Adipose tissue (tissue), 3 donors: ENCODE results near the gene ZC3H13. TPM values are rescaled to one million over a fixed set of nuclear protein-coding genes. Genes with fewer than 3 reads are reported as not detected.
"Not testable (repeated sequence)": the region's sequence is repeated elsewhere in the genome, so short reads cannot be mapped to it uniquely, and the experiment has no call there.

Experiments used
- H3K27ac ChIP-seq: one replicate; pipeline ENCODE4 v1.5.1; 2013; ENCODE audit warnings: low read depth, low read length
- WGBS, 3 donors: extraction: QIAGEN DNeasy Blood & Tissue Kit; methylation state at CpG; one replicate each; pipeline ENCODE4 v1.1.7; 2013; 5-methylcytosine and 5-hydroxymethylcytosine counted together
- polyA plus RNA-seq, 3 donors: library from polyadenylated mRNA; stranded (reverse); fragments of 200-250 nt; gene quantifications; one replicate each; pipeline ENCODE4 v1.2.3, GENCODE V29; 2013
- donor health status: healthy with polysubstance abuse.
- donor health status: Bipolar disorder and iron deficiency.
- donor health status: healthy.

The ZC3H13 gene
- polyA plus RNA-seq, 3 donors = 5.3 to 23.7 (median 12.7) TPM

DNA sequence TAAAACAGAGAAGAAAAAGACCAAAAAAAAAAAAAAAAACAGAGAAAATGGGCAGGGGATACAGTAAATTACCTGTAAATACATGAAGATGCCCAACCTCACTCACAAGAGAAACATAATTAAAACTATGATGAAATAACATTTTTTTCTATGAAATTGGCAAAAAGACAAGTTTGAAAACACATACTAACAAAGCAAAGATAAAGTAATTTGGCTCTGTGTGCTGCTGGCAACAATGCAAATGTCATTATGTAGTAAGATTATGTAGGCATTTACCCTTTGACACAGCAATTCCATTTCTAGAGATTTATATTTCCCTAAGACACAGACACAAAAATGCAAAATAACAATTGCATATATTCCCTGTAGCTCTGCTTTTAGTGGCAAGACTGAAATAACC lies 20.2 kb downstream of the ZC3H13 start:
- no peak overlapping the region for H3K27ac ChIP-seq

DNA sequence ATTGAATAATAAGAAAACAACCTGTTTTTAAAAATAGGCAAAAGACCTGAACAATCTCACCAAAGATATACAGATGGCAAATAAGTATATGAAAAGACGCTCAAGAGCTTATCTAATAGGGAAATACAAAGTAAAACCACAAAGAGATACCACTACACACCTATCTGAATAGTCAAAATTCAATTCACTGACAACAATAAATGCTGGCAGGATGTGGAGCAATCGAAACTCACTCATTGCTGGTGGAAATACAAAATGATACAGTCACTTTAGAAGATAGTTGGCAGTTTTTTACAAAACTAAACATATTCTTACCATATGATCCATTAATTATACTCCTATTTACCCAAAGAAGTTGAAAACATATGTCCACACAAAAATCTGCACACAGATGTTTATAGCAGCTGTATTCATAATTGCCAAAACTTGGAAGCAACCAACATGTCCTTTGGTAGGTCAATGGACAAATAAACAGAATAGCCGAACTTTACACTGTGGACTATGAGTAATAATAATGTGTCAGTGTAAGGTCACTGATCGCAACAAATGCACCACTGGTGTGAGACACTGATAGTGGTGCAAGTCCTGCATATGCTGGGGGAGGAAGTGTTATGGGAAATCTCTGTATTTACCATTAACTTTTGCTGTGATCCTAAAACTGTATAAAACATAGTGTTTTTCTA lies 20.8 kb downstream of the ZC3H13 start:
- 94 to 96% (median 95%) methylated on average over 4 of the region's 4 CpGs for WGBS, 3 donors

DNA sequence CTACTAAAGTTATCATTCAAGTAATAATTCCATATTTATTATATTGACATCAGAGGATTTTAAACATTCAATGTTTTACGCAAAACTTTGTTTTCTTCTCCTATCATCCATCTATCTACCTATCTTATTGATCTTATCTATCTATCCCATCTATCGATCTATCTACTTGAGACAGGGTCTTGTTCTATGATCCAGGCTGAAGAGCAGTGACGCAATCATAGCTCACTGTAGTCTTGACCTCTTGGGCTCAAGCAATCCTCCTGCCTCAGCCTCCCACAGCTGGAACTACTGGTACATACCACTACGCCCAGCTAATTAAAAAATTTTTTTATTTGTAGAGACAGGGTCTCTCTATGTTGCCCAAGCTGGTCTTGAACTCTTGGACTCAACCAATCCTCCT lies 27.4 kb downstream of the ZC3H13 start:
- WGBS, 3 donors = 94 to 98% (median 97%) methylated on average over 4 of the region's 4 CpGs

More for the DNA sequence above, 20.8 kb downstream of the ZC3H13 start:
- no peak overlapping the region for H3K27ac ChIP-seq

DNA sequence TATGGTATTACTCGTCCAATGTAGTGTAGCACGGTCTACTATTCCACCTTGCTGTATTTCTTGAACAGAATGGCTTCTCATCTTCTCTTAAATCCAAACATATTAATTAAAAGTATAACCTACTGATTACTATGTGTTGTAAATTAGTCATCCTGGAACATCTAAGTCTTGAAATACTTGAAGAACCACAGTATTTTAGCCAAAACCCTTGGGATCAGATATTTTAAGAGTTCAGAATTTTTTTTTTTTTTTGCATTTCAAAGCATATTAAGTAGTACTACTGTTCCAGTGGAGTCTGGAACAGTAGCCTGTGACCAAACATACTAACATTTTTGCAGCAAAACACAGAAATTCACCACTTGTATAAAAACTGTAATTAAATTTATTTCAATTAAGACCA lies 30.1 kb downstream of the ZC3H13 start:
- WGBS, 3 donors = 92 to 99% (median 95%) methylated on average over 2 of the region's 2 CpGs
- H3K27ac ChIP-seq = no peak overlapping the region

More for the DNA sequence above, 27.4 kb downstream of the ZC3H13 start:
- H3K27ac ChIP-seq = no peak overlapping the region

DNA sequence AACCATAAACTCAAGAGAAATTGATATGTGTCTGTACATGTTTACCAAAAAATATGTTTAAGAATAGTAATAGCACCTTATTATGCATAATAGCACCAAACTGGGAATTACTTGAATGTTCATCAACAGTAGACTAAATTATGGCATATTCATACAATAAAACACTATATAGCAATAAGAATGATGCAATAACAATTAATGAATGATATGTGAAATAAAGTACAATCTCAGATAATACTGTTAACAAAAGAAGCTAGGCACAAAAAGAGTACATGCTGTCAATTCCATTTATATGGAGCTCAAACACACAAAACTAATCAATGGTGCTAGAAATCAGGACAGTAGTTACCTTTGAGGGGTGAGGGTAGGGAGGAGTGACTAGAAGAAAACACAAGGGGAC lies 36.3 kb downstream of the ZC3H13 start:
- H3K27ac ChIP-seq = no peak overlapping the region

DNA sequence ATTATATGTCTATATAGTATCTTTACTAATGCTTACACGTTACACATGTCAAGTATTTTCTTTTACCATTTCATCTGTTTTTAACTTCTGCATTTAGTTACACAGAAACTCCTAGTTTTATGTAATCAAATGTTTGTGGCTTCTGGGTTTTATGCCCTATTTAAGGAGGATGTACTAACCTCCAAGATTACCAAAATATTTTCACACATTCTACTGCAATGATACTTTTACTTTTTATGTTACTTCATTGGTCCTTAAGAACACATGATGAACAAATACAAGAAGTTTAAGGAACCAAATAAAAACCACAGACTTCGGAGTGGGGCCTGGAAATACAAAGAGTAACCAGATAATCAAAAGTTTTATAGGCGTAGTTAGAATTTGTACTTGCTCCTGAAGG lies 37.2 kb downstream of the ZC3H13 start:
- H3K27ac ChIP-seq = no peak overlapping the region
- 58 to 91% (median 70%) methylated on average over 3 of the region's 3 CpGs for WGBS, 3 donors

DNA sequence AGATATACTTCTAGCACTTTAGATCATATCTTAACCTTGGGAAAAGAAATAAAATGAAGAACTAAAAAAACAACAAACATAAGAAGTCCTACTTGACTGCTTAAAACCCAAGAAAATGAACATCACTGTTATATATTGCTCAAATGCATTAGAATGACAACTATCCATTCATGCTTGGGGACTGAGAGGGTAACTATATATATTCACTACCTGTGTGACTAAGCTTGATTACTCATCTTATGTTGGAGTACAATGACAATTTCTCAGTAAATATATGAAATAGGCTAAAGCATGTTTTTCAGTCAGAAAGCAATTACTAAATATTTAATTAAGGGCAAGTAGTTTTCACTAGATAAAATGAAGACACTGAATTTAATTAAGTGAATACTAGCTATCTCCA lies 40.1 kb downstream of the ZC3H13 start:
- H3K27ac ChIP-seq = no peak overlapping the region

DNA sequence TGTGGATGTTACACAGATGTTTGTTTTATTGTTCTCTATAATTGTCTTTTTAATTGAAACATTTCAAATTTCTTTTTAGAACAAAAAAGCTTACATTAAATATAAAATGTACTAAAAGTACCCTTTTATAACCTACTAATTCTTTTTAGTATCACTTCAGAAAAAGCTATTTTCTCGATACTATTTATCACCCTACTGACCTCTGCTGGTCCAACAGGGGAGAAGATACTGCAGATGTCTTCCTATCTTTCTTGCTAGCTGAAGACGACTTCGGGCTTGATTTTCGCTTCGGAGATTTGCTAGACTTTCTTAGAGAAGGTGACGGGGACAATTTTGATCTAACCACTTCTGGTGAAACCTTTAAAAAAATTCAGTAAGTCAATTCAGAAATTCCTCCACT lies 42.4 kb downstream of the ZC3H13 start:
- H3K27ac ChIP-seq = no peak overlapping the region
- 80 to 88% (median 86%) methylated on average over 6 of the region's 6 CpGs for WGBS, 3 donors

DNA sequence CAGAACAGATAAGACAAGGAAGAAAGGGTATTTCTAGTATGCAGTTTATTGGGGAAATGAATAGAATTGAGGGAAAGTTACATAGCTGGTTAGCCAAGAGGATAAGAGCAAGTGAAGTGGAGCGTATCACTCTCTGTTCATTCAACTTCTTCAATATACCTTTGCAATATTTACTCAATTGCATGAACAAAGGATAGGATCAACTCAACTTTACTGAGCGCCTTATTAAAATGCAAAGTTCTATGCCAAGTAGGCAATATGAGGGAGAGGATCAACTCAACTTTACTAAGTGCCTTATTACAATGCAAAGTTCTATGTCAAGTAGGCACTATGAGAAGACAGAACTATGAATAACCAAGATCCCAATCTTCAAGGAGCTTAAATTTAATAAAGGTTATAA lies 43.9 kb downstream of the ZC3H13 start:
- 95 to 98% (median 97%) methylated on average over 2 of the region's 2 CpGs for whole genome bisulfite sequencing, 3 donors
- H3K27ac ChIP-seq = no peak overlapping the region

DNA sequence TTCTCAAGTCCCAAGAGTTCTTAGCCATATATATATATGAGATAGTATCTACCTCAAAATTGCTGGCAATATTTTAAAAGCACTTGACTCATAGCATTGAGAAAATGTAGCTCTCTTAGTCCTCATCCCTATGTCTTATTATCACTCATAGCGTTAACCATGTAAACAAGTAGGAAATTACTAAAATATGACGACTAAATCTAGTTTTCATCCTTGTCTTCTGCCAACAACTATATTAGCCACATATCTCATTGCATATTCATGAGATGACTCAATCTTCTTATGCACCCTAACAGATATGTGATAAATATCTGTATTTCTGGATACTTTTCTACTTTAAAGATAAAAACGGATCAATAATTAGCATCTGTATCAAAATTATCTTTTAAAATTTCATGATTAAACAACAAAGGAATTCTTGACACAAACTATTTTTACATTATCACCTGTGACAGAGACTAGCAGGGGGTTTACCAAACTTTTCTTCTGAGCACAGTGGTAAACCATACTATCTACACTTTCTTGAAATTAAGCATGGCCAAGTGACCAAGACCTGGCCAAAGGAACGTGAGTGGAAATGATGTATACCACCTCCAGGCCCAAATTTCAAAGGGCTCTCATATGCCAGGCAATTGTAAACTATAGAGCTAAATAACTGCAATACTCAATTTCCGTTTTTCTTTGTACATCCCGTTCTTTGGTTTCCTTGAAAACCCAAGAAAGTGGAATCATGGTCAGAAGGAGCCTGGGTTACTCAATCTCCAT lies 45.7 kb downstream of the ZC3H13 start:
- H3K27ac ChIP-seq = no peak overlapping the region
- 84 to 90% (median 89%) methylated on average over 6 of the region's 6 CpGs for WGBS, 3 donors

DNA sequence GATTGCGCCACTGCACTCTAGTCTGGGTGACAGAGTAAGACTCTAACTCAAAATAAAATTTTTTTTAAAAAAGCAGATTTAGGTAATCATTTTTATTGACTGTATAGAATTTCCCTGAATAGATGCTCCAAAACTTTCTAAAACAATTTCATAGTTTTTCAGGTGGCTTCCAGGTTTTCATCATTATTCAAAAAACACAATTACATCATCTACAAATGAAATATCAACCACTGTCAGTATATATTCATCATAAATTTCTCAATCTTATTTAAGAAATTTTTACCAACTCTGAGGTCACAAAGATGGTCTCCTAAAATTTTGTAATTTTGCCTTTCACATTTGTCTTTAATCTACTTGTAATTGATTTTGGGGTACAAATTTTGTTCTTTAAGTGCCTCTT lies 48.1 kb downstream of the ZC3H13 start:
- no peak overlapping the region for H3K27ac ChIP-seq
- WGBS, 3 donors = 91 to 98% (median 97%) methylated on average over 1 of the region's 1 CpG

DNA sequence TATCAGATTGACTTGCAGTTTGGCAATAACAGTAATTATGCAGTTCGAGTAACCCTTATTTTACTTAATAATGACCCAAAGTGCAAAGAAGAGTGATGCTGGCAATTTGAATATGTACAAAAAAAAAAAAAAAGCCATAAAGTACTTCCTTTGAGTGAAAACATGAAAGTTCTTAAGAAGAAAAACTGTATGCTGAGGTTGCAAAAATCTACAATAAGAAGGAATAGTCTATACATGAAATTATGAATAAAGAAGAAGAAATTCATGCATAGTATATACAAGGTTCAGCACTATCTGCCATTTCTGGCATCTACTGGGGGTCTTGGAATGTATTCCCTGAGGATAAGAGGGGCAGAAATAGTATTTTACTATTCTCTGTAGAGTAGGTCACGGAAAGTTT lies 55.9 kb downstream of the ZC3H13 start:
- WGBS, 3 donors = 82 to 93% (median 92%) methylated on average over 2 of the region's 2 CpGs
- H3K27ac ChIP-seq = no peak overlapping the region

DNA sequence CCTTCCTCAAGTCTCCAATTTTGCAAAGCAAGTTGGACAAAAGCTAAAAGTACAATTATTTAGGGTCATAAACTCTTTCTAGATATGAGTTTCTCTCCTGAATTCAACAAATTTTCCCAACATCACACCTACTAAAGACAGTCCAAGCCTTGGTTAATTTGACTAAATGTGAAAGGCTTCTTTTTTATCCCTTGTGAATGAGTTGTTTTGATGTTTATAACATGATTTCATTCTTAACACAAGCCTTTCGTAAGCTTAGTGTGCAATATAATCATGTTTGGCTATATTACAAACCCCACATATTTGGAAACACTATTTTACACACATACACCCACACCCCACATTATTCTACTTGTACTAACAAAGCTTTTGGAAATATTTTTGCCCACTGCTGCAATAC lies 57.3 kb downstream of the ZC3H13 start:
- no peak overlapping the region for H3K27ac ChIP-seq
- 79 to 91% (median 84%) methylated on average over 1 of the region's 1 CpG for WGBS, 3 donors

DNA sequence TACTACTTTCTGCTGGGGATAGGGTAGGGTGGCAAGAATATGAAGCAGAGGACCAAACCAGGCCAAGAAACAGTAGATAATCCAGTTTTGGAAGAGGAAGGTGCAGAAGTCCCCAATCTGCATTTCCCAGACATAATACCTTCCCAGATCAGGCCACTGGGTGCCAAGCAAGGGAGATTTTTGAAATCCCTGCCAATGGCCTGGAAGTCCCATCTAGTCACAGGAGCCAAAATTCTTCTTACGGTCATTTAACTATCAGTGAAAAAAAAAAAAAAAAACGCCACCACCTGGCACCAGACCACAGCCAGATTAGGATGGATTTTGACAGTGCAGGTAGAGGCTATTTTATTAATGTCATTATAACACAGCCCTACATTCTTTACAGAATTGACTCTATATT lies 57.8 kb downstream of the ZC3H13 start:
- 56 to 93% (median 84%) methylated on average over 2 of the region's 2 CpGs for whole genome bisulfite sequencing, 3 donors

DNA sequence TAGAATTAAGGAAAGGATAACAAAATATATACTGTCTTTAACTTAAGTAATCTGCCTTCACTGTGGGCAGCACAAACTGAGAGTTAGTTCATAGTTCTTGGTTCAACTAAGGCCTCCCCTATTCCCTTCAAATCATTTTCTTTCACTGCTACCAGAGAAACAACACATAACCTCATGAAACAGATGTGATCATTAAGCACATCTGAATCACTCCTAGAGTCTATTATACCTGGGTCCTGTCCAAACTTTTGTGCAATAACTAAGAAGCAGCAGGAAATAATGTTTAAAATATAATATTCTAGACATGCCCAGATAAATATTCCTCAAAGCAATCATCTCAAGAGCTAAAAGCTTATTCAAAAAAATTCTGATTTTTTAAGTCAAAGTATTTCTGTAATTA lies 62.9 kb downstream of the ZC3H13 start:
- H3K27ac ChIP-seq = no peak overlapping the region

More for the DNA sequence above, 57.8 kb downstream of the ZC3H13 start:
- no peak overlapping the region for H3K27ac ChIP-seq

DNA sequence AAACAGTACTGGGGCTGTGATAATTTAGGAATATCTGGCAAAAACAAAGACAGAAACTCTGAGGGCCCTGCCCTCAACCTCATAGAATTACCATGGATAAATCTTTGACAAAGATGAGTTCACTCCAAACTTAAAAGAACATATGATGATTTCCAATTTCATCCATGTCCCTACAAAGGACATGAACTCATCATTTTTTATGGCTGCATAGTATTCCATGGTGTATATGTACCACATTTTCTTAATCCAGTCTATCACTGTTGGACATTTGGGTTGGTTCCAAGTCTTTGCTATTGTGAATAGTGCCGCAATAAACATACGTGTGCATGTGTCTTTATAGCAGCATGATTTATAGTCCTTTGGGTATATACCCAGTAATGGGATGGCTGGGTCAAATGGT lies 71.4 kb downstream of the ZC3H13 start:
- no CpG with 5 or more reads among the region's 2 CpGs for WGBS, 3 donors
- H3K27ac ChIP-seq = not testable (repeated sequence)

DNA sequence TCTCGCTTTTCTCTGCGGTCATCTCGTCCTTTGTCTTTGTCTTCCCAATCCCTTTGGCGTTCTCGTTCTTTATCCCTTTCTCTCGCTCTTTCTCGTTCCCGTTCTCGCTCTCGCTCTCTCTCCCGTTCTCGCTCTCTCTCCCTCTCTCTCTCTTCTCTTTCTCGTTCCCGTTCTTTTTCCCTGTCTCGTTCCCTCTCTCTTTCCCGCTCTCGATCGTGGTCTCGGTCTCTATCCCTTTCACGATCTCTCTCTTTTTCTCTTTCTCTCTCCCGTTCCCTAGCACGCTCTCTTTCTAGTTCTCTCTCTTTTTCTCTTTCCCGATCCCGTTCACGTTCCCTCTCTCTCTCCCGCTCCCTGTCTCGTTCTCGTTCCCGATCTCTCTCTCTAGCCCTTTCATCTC lies 77.2 kb downstream of the ZC3H13 start:
- 98 to 99% (median 99%) methylated on average over 29 of the region's 29 CpGs for WGBS, 3 donors
- no peak overlapping the region for H3K27ac ChIP-seq

DNA sequence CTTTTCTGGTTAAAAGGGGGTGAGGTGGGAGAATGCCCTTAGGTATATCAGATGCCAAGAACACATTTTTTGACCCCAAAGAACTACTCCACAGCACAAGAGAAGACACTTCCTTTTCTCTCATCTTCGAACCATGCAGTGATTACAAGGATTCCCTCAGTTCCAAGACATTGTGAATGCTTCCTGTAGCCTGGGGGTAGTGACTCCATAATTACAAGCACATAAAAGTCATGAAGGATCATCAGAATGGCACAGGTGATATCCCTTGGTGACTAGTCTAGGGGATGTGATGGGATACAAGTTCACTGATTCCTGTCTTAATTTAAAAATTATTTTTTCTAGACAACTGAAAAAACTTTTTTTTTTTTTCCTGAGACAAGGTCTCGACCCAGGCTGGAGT lies 78.0 kb downstream of the ZC3H13 start:
- WGBS, 3 donors = 97 to 100% (median 97%) methylated on average over 2 of the region's 2 CpGs

DNA sequence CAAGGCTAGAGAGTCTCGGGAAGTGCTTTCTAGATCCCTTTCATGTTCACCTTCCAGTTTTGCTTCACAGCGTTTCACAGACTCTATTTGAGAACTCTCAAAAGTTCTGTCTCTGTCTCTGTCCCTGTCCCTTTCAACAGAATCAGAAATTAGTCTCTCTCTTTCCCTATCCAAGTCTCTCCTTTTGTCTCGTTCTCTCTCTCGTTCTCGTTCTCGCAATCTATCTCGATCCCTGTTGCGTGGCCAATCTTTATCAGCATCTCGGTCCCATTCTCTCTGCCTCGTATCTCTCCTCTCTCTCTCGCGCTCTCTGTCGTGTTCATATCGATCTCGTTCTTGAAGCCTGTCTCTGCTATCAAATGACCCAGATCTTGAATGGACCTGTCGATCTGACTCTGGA lies 85.0 kb downstream of the ZC3H13 start:
- 95 to 97% (median 96%) methylated on average over 16 of the region's 16 CpGs for WGBS, 3 donors
- no peak overlapping the region for H3K27ac ChIP-seq

More for the DNA sequence above, 78.0 kb downstream of the ZC3H13 start:
- no peak overlapping the region for H3K27ac ChIP-seq

DNA sequence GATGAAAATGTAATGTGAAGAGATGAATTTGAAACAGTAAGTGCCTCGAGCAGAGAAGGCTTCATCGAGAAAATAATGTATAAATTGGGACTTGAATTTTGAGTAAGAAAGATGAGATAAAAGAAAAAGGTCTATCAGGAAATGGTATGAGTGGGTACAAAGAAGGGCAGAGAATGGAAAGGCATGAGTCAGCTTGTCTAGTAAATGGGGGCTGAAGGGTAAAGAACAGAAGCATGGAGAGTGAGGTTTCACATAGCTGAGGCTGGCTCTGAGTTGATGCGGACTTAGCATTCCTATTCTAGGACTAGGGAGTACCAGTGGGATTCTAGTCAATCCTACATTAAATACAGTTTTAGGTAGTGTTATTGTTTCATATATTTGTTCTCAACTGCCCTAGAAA lies 85.8 kb downstream of the ZC3H13 start:
- WGBS, 3 donors = 92 to 94% (median 93%) methylated on average over 3 of the region's 3 CpGs
- no peak overlapping the region for H3K27ac ChIP-seq
